ENCODE measurements around the gene OR52E2.

DNA sequence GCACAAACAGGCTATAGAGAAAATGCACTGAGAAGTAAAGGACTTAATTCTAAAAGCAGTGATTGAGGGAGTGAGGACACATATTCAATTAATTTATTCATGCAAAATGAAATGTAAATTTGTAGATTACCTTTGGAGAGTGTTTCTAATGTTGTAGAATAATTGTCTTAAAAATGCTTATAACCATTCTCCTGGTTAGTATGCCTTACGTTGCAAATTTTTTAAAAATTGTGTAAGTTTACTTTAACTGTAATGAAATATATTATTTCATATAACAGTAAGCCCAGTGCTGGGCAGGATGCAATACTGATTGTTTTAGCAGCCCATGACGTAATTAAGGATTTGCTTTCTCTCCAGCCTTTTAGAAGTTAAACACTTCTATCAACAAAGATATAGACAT is 36.6 kb upstream of the OR52E2 start:
- TF ChIP-seq, protein P1, sequence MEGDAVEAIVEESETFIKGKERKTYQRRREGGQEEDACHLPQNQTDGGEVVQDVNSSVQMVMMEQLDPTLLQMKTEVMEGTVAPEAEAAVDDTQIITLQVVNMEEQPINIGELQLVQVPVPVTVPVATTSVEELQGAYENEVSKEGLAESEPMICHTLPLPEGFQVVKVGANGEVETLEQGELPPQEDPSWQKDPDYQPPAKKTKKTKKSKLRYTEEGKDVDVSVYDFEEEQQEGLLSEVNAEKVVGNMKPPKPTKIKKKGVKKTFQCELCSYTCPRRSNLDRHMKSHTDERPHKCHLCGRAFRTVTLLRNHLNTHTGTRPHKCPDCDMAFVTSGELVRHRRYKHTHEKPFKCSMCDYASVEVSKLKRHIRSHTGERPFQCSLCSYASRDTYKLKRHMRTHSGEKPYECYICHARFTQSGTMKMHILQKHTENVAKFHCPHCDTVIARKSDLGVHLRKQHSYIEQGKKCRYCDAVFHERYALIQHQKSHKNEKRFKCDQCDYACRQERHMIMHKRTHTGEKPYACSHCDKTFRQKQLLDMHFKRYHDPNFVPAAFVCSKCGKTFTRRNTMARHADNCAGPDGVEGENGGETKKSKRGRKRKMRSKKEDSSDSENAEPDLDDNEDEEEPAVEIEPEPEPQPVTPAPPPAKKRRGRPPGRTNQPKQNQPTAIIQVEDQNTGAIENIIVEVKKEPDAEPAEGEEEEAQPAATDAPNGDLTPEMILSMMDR (IDR thresholded peaks at IDR 0.05), result no peak
- no peak for TF ChIP-seq POLR2A (IDR thresholded peaks at IDR 0.05)
